OCI-LY7 (cell line): ENCODE measurements around the gene BSX.

Experiments used
- CTCF ChIP-seq: fragments of 200-600 bp; sonication (generic); conservative IDR thresholded peaks from 2 replicates; pipeline ENCODE4 v1.5.1; 2014; ENCODE audit warnings: mild to moderate bottlenecking, antibody characterized with exemption, low read length, moderate library complexity, mixed read lengths
- EZH2phosphoT487 ChIP-seq: fragments of 200-600 bp; sonication (generic); IDR thresholded peaks from 2 replicates; pipeline ENCODE4 v1.6.1; 2018; ENCODE audit warnings: low read depth, borderline replicate concordance, mild to moderate bottlenecking, mixed run types, antibody characterized with exemption, low read length, moderate library complexity, mixed read lengths

GRCh38 chr11:122937983-122938382, 43.7 kb downstream of the BSX start:
- no peak for TF ChIP-seq CTCF
- no peak for TF ChIP-seq EZH2phosphoT487
